ENCODE results near the gene CACNA2D1. TPM values are rescaled to one million over a fixed set of nuclear protein-coding genes. Genes with fewer than 3 reads are reported as not detected.

CACNA2D1 gene
- total and polyA plus RNA-seq, 9 of the 15 experiments (the other 6 are each of a cell fraction or from before 2014, with no cell fraction given) = 0.49 TPM; not detected in 8

GRCh38 chr7:81983406-81983805 lies 460.2 kb downstream of the CACNA2D1 start:
- ChIA-PET CTCF (ENCODE audit: low intra/inter-chr PET ratio) (no interaction called here), POLR2A (no interaction called here)
- no TSS peak for BruUV-seq (replicated peaks)
- Histone ChIP-seq H3K27me3 (ENCODE audit: control insufficient read depth in 2 of 2, insufficient read depth in 2 of 2, low read length in 2 of 2) (no peaks in the 10 kb centered on the region), H3K9me3 (replicated peaks; ENCODE audit: control insufficient read depth, insufficient read depth, low read depth, low read length) (peaks cover 3% of the 10 kb centered on the region), H3K4me1 (replicated peaks in 1 of 2; ENCODE audit: control insufficient read depth in 2 of 2, insufficient read depth in 2 of 2, low read length in 2 of 2) (no peaks in the 10 kb centered on the region), H3K27ac (ENCODE audit: extremely low read depth, low read depth, low read length) (no peak overlapping the region), H2AFZ (ENCODE audit: low read depth, low read length) (no peak overlapping the region), H3K79me2 (ENCODE audit: control insufficient read depth, insufficient read depth, low read length) (no peaks in the 10 kb centered on the region), H3K9me1 (ENCODE audit: control insufficient read depth, insufficient read depth, low read length) (no peaks in the 10 kb centered on the region), H3K9ac (ENCODE audit: insufficient read depth in 1 of 2, low read depth in 2 of 2, low read length in 2 of 2) (no peak overlapping the region), H3K4me2 (ENCODE audit: insufficient read depth, low read length) (no peak overlapping the region), H3K36me3 (ENCODE audit: control insufficient read depth, insufficient read depth, low read length) (no peaks in the 10 kb centered on the region), H3K4me3 (no peak overlapping the region), H4K20me1 (replicated peaks; ENCODE audit: control insufficient read depth, insufficient read depth, low read length) (no peaks in the 10 kb centered on the region)
- in situ Hi-C loops (cut with MboI) = no loop called here
- 0% methylated on average over 3 of the region's 3 CpGs for WGBS (ENCODE audit: insufficient coverage, low coverage, missing lambda C conversion rate)
- DNase-seq (ENCODE audit: extremely low read depth in 1 of 4, low spot score in 3 of 4) = no peak
- no peak for ATAC-seq
- intact Hi-C loops (cut with micrococcal nuclease) = no loop called here
- no peak for FAIRE-seq
- TF ChIP-seq ZNF23 (CRISPR knock-in tag; IDR thresholded peaks at IDR 0.05) (no peak), HDAC8 (tag; IDR thresholded peaks at IDR 0.05) (no peak), HOXB6 (CRISPR knock-in tag; IDR thresholded peaks at IDR 0.05; ENCODE audit: borderline replicate concordance) (no peak), HEY1 (CRISPR knock-in tag; IDR thresholded peaks at IDR 0.05; ENCODE audit: borderline replicate concordance) (no peak), CHD7 (IDR thresholded peaks at IDR 0.05; ENCODE audit: low read depth, low read length) (no peak), LARP7 (IDR thresholded peaks at IDR 0.05) (no peak), STAT5A (IDR thresholded peaks at IDR 0.05; ENCODE audit: borderline replicate concordance, low read length) (no peak), SMAD3 (CRISPR knock-in tag; conservative IDR thresholded peaks at IDR 0.05) (no peak), RB1 (IDR thresholded peaks at IDR 0.05; ENCODE audit: low read depth) (no peak), NCOR1 (IDR thresholded peaks at IDR 0.05) (no peak), NFRKB (IDR thresholded peaks at IDR 0.05; ENCODE audit: low read depth) (no peak), SMARCB1 (IDR thresholded peaks at IDR 0.05; ENCODE audit: insufficient read length, low read depth) (no peak), ZNF174 (CRISPR knock-in tag; IDR thresholded peaks at IDR 0.05) (no peak), LCOR (CRISPR knock-in tag; IDR thresholded peaks at IDR 0.05) (no peak), JUNB (CRISPR knock-in tag; conservative IDR thresholded peaks at IDR 0.05) (no peak), HCFC1 (IDR thresholded peaks at IDR 0.05; ENCODE audit: low read depth, low read length) (no peak)

Data from K562 (cell line).